HG03571 (cell line): ENCODE results near the gene ANKRD24.
"Not testable (repeated sequence)": the region's sequence is repeated elsewhere in the genome, so short reads cannot be mapped to it uniquely, and the experiment has no call there.

Experiments used
- ATAC-seq: cut with Tn5 transposase; IDR thresholded peaks from one replicate; pipeline ENCODE4 v1.9.1; 2021; ENCODE audit not compliant: unreplicated experiment

ANKRD24 gene

GRCh38 chr19:4173479-4174212 is 8.8 kb upstream of the ANKRD24 start:
- ATAC-seq: no peak

GRCh38 chr19:4174213-4174894 is 8.1 kb upstream of the ANKRD24 start:
- ATAC-seq: no peak

GRCh38 chr19:4174895-4175668 is 7.4 kb upstream of the ANKRD24 start:
- no peak for ATAC-seq

- no peak for ATAC-seq
Observed at GRCh38 chr19:4175669-4175931, 6.9 kb upstream of the ANKRD24 start.

- ATAC-seq: no peak
Observed at GRCh38 chr19:4177146-4177545, 5.3 kb upstream of the ANKRD24 start.

GRCh38 chr19:4178990-4179389 is 3.5 kb upstream of the ANKRD24 start:
- ATAC-seq: no peak

- no peak for ATAC-seq
Observed at GRCh38 chr19:4181053-4181508, 1.4 kb upstream of the ANKRD24 start.

GRCh38 chr19:4183967-4184717 is 1.7 kb downstream of the ANKRD24 start:
- no peak for ATAC-seq

GRCh38 chr19:4184718-4185352 is 2.3 kb downstream of the ANKRD24 start:
- no peak for ATAC-seq

- ATAC-seq: no peak
Observed at GRCh38 chr19:4185413-4186086, 3.1 kb downstream of the ANKRD24 start.

- ATAC-seq: no peak
Observed at GRCh38 chr19:4186087-4186993, 3.9 kb downstream of the ANKRD24 start.

- no peak for ATAC-seq
Observed at GRCh38 chr19:4187313-4188122, 5.0 kb downstream of the ANKRD24 start.

- ATAC-seq: no peak
Observed at GRCh38 chr19:4189641-4190040, 7.2 kb downstream of the ANKRD24 start.

- not testable (repeated sequence) for ATAC-seq
Observed at GRCh38 chr19:4192537-4192936, 10.0 kb downstream of the ANKRD24 start.

- no peak for ATAC-seq
Observed at GRCh38 chr19:4194353-4194752, 11.9 kb downstream of the ANKRD24 start.

GRCh38 chr19:4196009-4196408 is 13.5 kb downstream of the ANKRD24 start:
- ATAC-seq: no peak

GRCh38 chr19:4196587-4197148 is 14.2 kb downstream of the ANKRD24 start:
- ATAC-seq: no peak

GRCh38 chr19:4197228-4197624 is 14.7 kb downstream of the ANKRD24 start:
- ATAC-seq: no peak
